Caco-2 (cell line): ENCODE results near the gene ATP8B4. TPM values are rescaled to one million over a fixed set of nuclear protein-coding genes. Genes with fewer than 3 reads are reported as not detected.

Source experiments
- BruUV-seq: library from RNA; stranded (reverse); fragments of 400-500 nt; replicated peaks from 2 replicates; lab custom pipeline; 2021; lab: Mats Ljungman, UMichigan
- CTCF ChIA-PET: fragments of 300-600 bp; sonication (Branson Sonifier 250); formaldehyde crosslinking; loops from one replicate; lab custom pipeline; 2022; ENCODE audit warnings: antibody characterized with exemption; lab: Charles Lee
- POLR2A ChIA-PET: fragments of 300-600 bp; sonication (Branson Sonifier 250); formaldehyde crosslinking; loops from one replicate; lab custom pipeline; 2022; ENCODE audit warnings: antibody characterized with exemption; lab: Charles Lee
- DNase-seq, 2 experiments: peaks; one replicate each; pipeline versions ENCODE4 v3.0.0 to v3.0.0-alpha.2; 2020 to 2022
- H3K27me3 ChIP-seq: replicated peaks from 2 replicates; pipeline ENCODE4 v1.6.0; 2011; ENCODE audit warnings: low read length; ENCODE audit not compliant: control insufficient read depth, insufficient read depth
- H3K36me3 ChIP-seq: 2 replicates; pipeline ENCODE4 v1.5.1; 2011; ENCODE audit warnings: low read length; ENCODE audit not compliant: control insufficient read depth, insufficient read depth
- H3K4me1 ChIP-seq: fragments of 250-450 bp; sonication (Bioruptor Pico); 2 replicates; pipeline ENCODE4 v1.5.1; 2020; ENCODE audit warnings: mild to moderate bottlenecking
- H3K4me3 ChIP-seq: 2 replicates; pipeline ENCODE4 v1.5.1; 2011; ENCODE audit warnings: low read depth, mild to moderate bottlenecking, control low read depth, low read length
- H3K9me3 ChIP-seq: fragments of 250-450 bp; sonication (Bioruptor Pico); 2 replicates; pipeline ENCODE4 v1.5.1; 2020; ENCODE audit warnings: mild to moderate bottlenecking, moderate library complexity
- H3K27ac Mint-ChIP-seq: one replicate; pipeline ENCODE4 v1.8.0; 2022; ENCODE audit warnings: mixed read lengths; ENCODE audit not compliant: unreplicated experiment
- H3K27me3 Mint-ChIP-seq: one replicate; pipeline ENCODE4 v1.8.0; 2022; ENCODE audit warnings: mixed read lengths; ENCODE audit not compliant: insufficient read depth, unreplicated experiment
- H3K36me3 Mint-ChIP-seq: one replicate; pipeline ENCODE4 v1.8.0; 2022; ENCODE audit warnings: mild to moderate bottlenecking, mixed read lengths; ENCODE audit not compliant: insufficient read depth, unreplicated experiment
- H3K4me1 Mint-ChIP-seq: one replicate; pipeline ENCODE4 v1.8.0; 2022; ENCODE audit warnings: low read depth, mixed read lengths; ENCODE audit not compliant: unreplicated experiment
- H3K4me3 Mint-ChIP-seq: one replicate; pipeline ENCODE4 v1.8.0; 2022; ENCODE audit warnings: mild to moderate bottlenecking, moderate library complexity, mixed read lengths; ENCODE audit not compliant: unreplicated experiment
- H3K9me3 Mint-ChIP-seq: one replicate; pipeline ENCODE4 v1.8.0; 2022; ENCODE audit warnings: mixed read lengths; ENCODE audit not compliant: unreplicated experiment
- CTCF ChIP-seq, 2 experiments: fragments of 200-600 bp in 1 of 2; IDR thresholded peaks; 1 replicate in 1 of 2; 2 replicates in 1 of 2; pipeline versions ENCODE4 v1.5.1 to v1.8.0; 2011 to 2022; ENCODE audit warnings: antibody characterized with exemption in 1 of 2, control low read depth in 1 of 2, inconsistent platforms in 1 of 2, low read depth in 1 of 2, low read length in 1 of 2, mild to moderate bottlenecking in 1 of 2, moderate library complexity in 1 of 2; ENCODE audit not compliant: insufficient read depth in 1 of 2, severe bottlenecking in 1 of 2, unreplicated experiment in 1 of 2
- intact Hi-C: fragments of 100-400 bp; cut with micrococcal nuclease; formaldehyde crosslinking; loops from one replicate; pipeline ENCODE4 v1.10.0; 2022; ENCODE audit not compliant: unreplicated experiment
- total RNA-seq: library from RNA; stranded (reverse); gene quantifications from 2 replicates; pipeline ENCODE4 v1.2.3, GENCODE V29; 2022

The ATP8B4 gene
- total RNA-seq, 1 experiment from 2014 or later = 0.57 TPM

- DNase-seq = no peak
- ChIA-PET CTCF (no interaction called here), POLR2A (no interaction called here)
- Mint-ChIP-seq H3K27me3 (no peaks in the 10 kb centered on the region), H3K4me1 (no peaks in the 10 kb centered on the region), H3K27ac (no peak overlapping the region), H3K4me3 (no peak overlapping the region), H3K9me3 (peaks cover 14% of the 10 kb centered on the region), H3K36me3 (no peaks in the 10 kb centered on the region)
- no peak for TF ChIP-seq CTCF (IDR thresholded peaks at IDR 0.05; ENCODE audit: insufficient read depth in 1 of 2, low read depth in 1 of 2, low read length in 1 of 2, severe bottlenecking in 1 of 2, unreplicated experiment in 1 of 2)
- Histone ChIP-seq H3K4me3 (no peak overlapping the region), H3K4me1 (peaks cover 9% of the 10 kb centered on the region; the same call in 1 of the 2 replicates), H3K9me3 (no peaks in the 10 kb centered on the region), H3K36me3 (no peaks in the 10 kb centered on the region), H3K27me3 (no peaks in the 10 kb centered on the region)
- no TSS peak for BruUV-seq
- intact Hi-C loops = no loop called here
These were observed 7.0 kb upstream of the ATP8B4 start for GRCh38 chr15:50126072-50126471.

- TF ChIP-seq CTCF (IDR thresholded peaks at IDR 0.05; ENCODE audit: insufficient read depth in 1 of 2, low read depth in 1 of 2, low read length in 1 of 2, severe bottlenecking in 1 of 2, unreplicated experiment in 1 of 2) = no peak
- H3K9me3 Mint-ChIP-seq = peaks cover 14% of the 10 kb centered on the region
- no peaks in the 10 kb centered on the region for H3K4me1 Mint-ChIP-seq
- H3K36me3 ChIP-seq = no peaks in the 10 kb centered on the region
- DNase-seq = no peak
- intact Hi-C loops = no loop called here
- no TSS peak for BruUV-seq
- H3K9me3 ChIP-seq = no peaks in the 10 kb centered on the region
- H3K27me3 Mint-ChIP-seq = no peaks in the 10 kb centered on the region
- no peaks in the 10 kb centered on the region for H3K36me3 Mint-ChIP-seq
- H3K4me3 ChIP-seq = no peak overlapping the region
- no peaks in the 10 kb centered on the region for H3K27me3 ChIP-seq
- H3K4me1 ChIP-seq = peaks cover 9% of the 10 kb centered on the region; the same call in 1 of the 2 replicates
- H3K4me3 Mint-ChIP-seq = no peak overlapping the region
- ChIA-PET POLR2A (no interaction called here), CTCF (no interaction called here)
- H3K27ac Mint-ChIP-seq = no peak overlapping the region
These were observed 5.6 kb upstream of the ATP8B4 start for GRCh38 chr15:50124631-50125030.

GRCh38 chr15:50123861-50124557 is 5.0 kb upstream of the ATP8B4 start:
- POLR2A ChIA-PET = no interaction called here
- Mint-ChIP-seq H3K4me1 (no peaks in the 10 kb centered on the region), H3K9me3 (peaks cover 14% of the 10 kb centered on the region), H3K4me3 (no peak overlapping the region), H3K36me3 (no peaks in the 10 kb centered on the region), H3K27ac (no peak overlapping the region), H3K27me3 (no peaks in the 10 kb centered on the region)
- DNase-seq = no peak
- Histone ChIP-seq H3K36me3 (no peaks in the 10 kb centered on the region), H3K9me3 (no peaks in the 10 kb centered on the region), H3K27me3 (no peaks in the 10 kb centered on the region), H3K4me3 (no peak overlapping the region), H3K4me1 (peaks cover 9% of the 10 kb centered on the region; the same call in 1 of the 2 replicates)
- no TSS peak for BruUV-seq
- CTCF ChIA-PET = no interaction called here
- intact Hi-C loops = no loop called here
- no peak for TF ChIP-seq CTCF (IDR thresholded peaks at IDR 0.05; ENCODE audit: insufficient read depth in 1 of 2, low read depth in 1 of 2, low read length in 1 of 2, severe bottlenecking in 1 of 2, unreplicated experiment in 1 of 2)
